ENCODE results near the gene CFAP54.

GRCh38 chr12:96669786-96670185 is 180.4 kb downstream of the CFAP54 start:
- TF ChIP-seq, protein P1, sequence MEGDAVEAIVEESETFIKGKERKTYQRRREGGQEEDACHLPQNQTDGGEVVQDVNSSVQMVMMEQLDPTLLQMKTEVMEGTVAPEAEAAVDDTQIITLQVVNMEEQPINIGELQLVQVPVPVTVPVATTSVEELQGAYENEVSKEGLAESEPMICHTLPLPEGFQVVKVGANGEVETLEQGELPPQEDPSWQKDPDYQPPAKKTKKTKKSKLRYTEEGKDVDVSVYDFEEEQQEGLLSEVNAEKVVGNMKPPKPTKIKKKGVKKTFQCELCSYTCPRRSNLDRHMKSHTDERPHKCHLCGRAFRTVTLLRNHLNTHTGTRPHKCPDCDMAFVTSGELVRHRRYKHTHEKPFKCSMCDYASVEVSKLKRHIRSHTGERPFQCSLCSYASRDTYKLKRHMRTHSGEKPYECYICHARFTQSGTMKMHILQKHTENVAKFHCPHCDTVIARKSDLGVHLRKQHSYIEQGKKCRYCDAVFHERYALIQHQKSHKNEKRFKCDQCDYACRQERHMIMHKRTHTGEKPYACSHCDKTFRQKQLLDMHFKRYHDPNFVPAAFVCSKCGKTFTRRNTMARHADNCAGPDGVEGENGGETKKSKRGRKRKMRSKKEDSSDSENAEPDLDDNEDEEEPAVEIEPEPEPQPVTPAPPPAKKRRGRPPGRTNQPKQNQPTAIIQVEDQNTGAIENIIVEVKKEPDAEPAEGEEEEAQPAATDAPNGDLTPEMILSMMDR (conservative IDR thresholded peaks at IDR 0.05 in 1 of 2, IDR thresholded peaks at IDR 0.05 in 1 of 2; ENCODE audit: extremely low read depth in 1 of 2, insufficient read depth in 1 of 2, low read depth in 1 of 2, low read length in 2 of 2), result no peak
- TF ChIP-seq EZH2 (IDR thresholded peaks at IDR 0.05; ENCODE audit: borderline replicate concordance, low read length), result no peak

Measured in mammary epithelial cell (primary cell).